PFSK-1 (cell line): ENCODE data around the gene PRDM8.

Source experiments
- FOXP2 ChIP-seq: optimal IDR thresholded peaks from 2 replicates; pipeline ENCODE3; 2011; ENCODE audit warnings: borderline replicate concordance, control low read depth, inconsistent platforms; ENCODE audit not compliant: insufficient read depth; ENCODE audit errors: extremely low read length, extremely low read depth
- POLR2AphosphoS5 ChIP-seq: IDR thresholded peaks from 2 replicates; pipeline ENCODE4 v1.6.1; 2012; ENCODE audit warnings: low read depth, mild to moderate bottlenecking, control low read depth, low read length, moderate library complexity
- SIN3A ChIP-seq: IDR thresholded peaks from 2 replicates; pipeline ENCODE4 v1.6.1; 2012; ENCODE audit warnings: mild to moderate bottlenecking, low read length, moderate library complexity, borderline replicate concordance; ENCODE audit not compliant: insufficient read depth
- TAF1 ChIP-seq: IDR thresholded peaks from 2 replicates; pipeline ENCODE4 v1.6.1; 2012; ENCODE audit warnings: low read length, control low read depth, borderline replicate concordance; ENCODE audit not compliant: insufficient read depth
- TF ChIP-seq, protein P1 (sequence below), 2 experiments: IDR thresholded peaks; 2 replicates each; pipeline versions ENCODE4 v1.6.1 to v1.8.0; 2011 to 2012; ENCODE audit warnings: low read depth in 2 of 2, low read length in 2 of 2, control low read depth in 1 of 2, inconsistent platforms in 1 of 2, mild to moderate bottlenecking in 1 of 2, moderate library complexity in 1 of 2; ENCODE audit not compliant: insufficient read depth in 1 of 2

DNA sequence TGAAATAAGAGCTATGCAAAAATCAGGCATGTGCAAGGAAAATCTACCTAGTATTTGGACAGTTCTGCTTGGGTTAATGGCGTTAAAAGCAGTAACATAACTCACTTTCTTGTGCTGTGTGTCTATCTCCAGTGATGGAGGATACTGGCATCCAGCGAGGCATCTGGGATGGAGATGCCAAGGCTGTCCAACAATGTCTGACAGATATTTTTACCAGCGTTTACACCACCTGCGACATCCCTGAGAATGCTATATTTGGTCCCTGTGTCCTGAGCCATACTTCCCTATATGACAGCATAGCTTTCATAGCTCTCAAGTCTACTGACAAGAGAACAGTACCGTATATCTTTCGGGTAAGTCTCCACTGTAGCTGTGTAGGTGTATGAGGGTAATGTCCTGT is 2.6 kb downstream of the PRDM8 start:
- TF ChIP-seq SIN3A (no peak), POLR2AphosphoS5 (no peak), TAF1 (no peak), FOXP2 (no peak)
- TF ChIP-seq, protein P1, sequence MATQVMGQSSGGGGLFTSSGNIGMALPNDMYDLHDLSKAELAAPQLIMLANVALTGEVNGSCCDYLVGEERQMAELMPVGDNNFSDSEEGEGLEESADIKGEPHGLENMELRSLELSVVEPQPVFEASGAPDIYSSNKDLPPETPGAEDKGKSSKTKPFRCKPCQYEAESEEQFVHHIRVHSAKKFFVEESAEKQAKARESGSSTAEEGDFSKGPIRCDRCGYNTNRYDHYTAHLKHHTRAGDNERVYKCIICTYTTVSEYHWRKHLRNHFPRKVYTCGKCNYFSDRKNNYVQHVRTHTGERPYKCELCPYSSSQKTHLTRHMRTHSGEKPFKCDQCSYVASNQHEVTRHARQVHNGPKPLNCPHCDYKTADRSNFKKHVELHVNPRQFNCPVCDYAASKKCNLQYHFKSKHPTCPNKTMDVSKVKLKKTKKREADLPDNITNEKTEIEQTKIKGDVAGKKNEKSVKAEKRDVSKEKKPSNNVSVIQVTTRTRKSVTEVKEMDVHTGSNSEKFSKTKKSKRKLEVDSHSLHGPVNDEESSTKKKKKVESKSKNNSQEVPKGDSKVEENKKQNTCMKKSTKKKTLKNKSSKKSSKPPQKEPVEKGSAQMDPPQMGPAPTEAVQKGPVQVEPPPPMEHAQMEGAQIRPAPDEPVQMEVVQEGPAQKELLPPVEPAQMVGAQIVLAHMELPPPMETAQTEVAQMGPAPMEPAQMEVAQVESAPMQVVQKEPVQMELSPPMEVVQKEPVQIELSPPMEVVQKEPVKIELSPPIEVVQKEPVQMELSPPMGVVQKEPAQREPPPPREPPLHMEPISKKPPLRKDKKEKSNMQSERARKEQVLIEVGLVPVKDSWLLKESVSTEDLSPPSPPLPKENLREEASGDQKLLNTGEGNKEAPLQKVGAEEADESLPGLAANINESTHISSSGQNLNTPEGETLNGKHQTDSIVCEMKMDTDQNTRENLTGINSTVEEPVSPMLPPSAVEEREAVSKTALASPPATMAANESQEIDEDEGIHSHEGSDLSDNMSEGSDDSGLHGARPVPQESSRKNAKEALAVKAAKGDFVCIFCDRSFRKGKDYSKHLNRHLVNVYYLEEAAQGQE (IDR thresholded peaks at IDR 0.05; ENCODE audit: insufficient read depth in 1 of 2, low read depth in 2 of 2, low read length in 2 of 2) = no peak
